Hepatocyte (in vitro differentiated cells): ENCODE data around the gene GDPD4. TPM values are rescaled to one million over a fixed set of nuclear protein-coding genes. Genes with fewer than 3 reads are reported as not detected.

ENCODE experiments used
- DNase-seq: peaks from one replicate; pipeline ENCODE4 v3.0.0-alpha.2; 2016; ENCODE audit warnings: low spot score
- H2AFZ ChIP-seq: fragments of 200-600 bp; sonication (generic); 2 replicates; pipeline ENCODE4 v1.6.0; 2016; ENCODE audit warnings: antibody characterized with exemption, mild to moderate bottlenecking
- H3K27ac ChIP-seq: fragments of 200-600 bp; sonication (generic); 2 replicates; pipeline ENCODE4 v1.5.1; 2016; ENCODE audit warnings: mild to moderate bottlenecking
- H3K27me3 ChIP-seq: fragments of 200-600 bp; sonication (generic); 2 replicates; pipeline ENCODE4 v1.6.1; 2016
- H3K36me3 ChIP-seq: fragments of 200-600 bp; sonication (generic); replicated peaks from 2 replicates; pipeline ENCODE4 v1.5.1; 2016; ENCODE audit warnings: low read depth; ENCODE audit not compliant: insufficient read depth
- H3K4me1 ChIP-seq: fragments of 200-600 bp; sonication (generic); 2 replicates; pipeline ENCODE4 v1.5.1; 2016; ENCODE audit warnings: mild to moderate bottlenecking, moderate library complexity; ENCODE audit not compliant: insufficient read depth
- H3K4me2 ChIP-seq: fragments of 200-600 bp; sonication (generic); 2 replicates; pipeline ENCODE4 v1.6.0; 2016
- H3K4me3 ChIP-seq: fragments of 200-600 bp; sonication (generic); 2 replicates; pipeline ENCODE4 v1.5.1; 2016; ENCODE audit warnings: mild to moderate bottlenecking
- H3K79me2 ChIP-seq: fragments of 200-600 bp; sonication (generic); 2 replicates; pipeline ENCODE4 v1.6.0; 2017; ENCODE audit warnings: mild to moderate bottlenecking
- H3K9me2 ChIP-seq: fragments of 200-600 bp; sonication (generic); replicated peaks from 2 replicates; pipeline ENCODE4 v1.6.0; 2017; ENCODE audit warnings: mild to moderate bottlenecking; ENCODE audit not compliant: insufficient read depth
- H3K9me3 ChIP-seq: fragments of 200-600 bp; sonication (generic); 2 replicates; pipeline ENCODE4 v1.5.1; 2016; ENCODE audit warnings: low read depth, mild to moderate bottlenecking
- H4K20me1 ChIP-seq: fragments of 200-600 bp; sonication (generic); 2 replicates; pipeline ENCODE4 v1.6.0; 2016; ENCODE audit warnings: mild to moderate bottlenecking; ENCODE audit not compliant: insufficient read depth, poor library complexity, severe bottlenecking
- EZH2 ChIP-seq: fragments of 200-600 bp; sonication (generic); IDR thresholded peaks from 2 replicates; pipeline ENCODE4 v1.6.1; 2016; ENCODE audit warnings: antibody characterized with exemption, mild to moderate bottlenecking, borderline replicate concordance
- EZH2phosphoT487 ChIP-seq: fragments of 200-600 bp; sonication (generic); IDR thresholded peaks from one replicate; pipeline ENCODE4 v1.6.1; 2018; ENCODE audit warnings: antibody characterized with exemption, mild to moderate bottlenecking, low read depth, moderate library complexity; ENCODE audit not compliant: unreplicated experiment, severe bottlenecking
- WGBS: methylation state at CpG from one replicate; pipeline ENCODE4 v1.1.6; 2016; ENCODE audit warnings: low lambda C conversion rate; ENCODE audit errors: missing lambda C conversion rate; 5-methylcytosine and 5-hydroxymethylcytosine counted together
- polyA plus RNA-seq: library from polyadenylated mRNA; unstranded; fragments of >200 nt; fragmentation: Nextera tagmentation; extraction: Ambion mirVana; gene quantifications from 2 replicates; pipeline ENCODE4 v1.2.1, GENCODE V29; 2016
- total RNA-seq: library from RNA; depleted of rRNA; stranded (reverse); fragments of >200 nt; gene quantifications from 2 replicates; pipeline ENCODE4 v1.2.3, GENCODE V29; 2014
- TF ChIP-seq, protein P1 (sequence below): fragments of 200-600 bp; sonication (generic); IDR thresholded peaks from 2 replicates; pipeline ENCODE4 v1.5.1; 2016; ENCODE audit warnings: antibody characterized with exemption, mild to moderate bottlenecking; ENCODE audit not compliant: poor library complexity

The GDPD4 gene
- total and polyA plus RNA-seq, 2 experiments from 2014 or later, result 0.47 to 1.1 TPM

- TF ChIP-seq EZH2, result no peak
- TF ChIP-seq, protein P1, sequence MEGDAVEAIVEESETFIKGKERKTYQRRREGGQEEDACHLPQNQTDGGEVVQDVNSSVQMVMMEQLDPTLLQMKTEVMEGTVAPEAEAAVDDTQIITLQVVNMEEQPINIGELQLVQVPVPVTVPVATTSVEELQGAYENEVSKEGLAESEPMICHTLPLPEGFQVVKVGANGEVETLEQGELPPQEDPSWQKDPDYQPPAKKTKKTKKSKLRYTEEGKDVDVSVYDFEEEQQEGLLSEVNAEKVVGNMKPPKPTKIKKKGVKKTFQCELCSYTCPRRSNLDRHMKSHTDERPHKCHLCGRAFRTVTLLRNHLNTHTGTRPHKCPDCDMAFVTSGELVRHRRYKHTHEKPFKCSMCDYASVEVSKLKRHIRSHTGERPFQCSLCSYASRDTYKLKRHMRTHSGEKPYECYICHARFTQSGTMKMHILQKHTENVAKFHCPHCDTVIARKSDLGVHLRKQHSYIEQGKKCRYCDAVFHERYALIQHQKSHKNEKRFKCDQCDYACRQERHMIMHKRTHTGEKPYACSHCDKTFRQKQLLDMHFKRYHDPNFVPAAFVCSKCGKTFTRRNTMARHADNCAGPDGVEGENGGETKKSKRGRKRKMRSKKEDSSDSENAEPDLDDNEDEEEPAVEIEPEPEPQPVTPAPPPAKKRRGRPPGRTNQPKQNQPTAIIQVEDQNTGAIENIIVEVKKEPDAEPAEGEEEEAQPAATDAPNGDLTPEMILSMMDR, result no peak
- no peak for TF ChIP-seq EZH2phosphoT487
- Histone ChIP-seq H3K4me3 (no peak overlapping the region), H3K9me3 (no peaks in the 10 kb centered on the region), H4K20me1 (no peaks in the 10 kb centered on the region), H3K27ac (no peak overlapping the region), H3K36me3 (no peaks in the 10 kb centered on the region), H2AFZ (no peak overlapping the region), H3K79me2 (no peaks in the 10 kb centered on the region), H3K9me2 (no peaks in the 10 kb centered on the region), H3K4me1 (no peaks in the 10 kb centered on the region), H3K4me2 (no peak overlapping the region), H3K27me3 (no peaks in the 10 kb centered on the region)
- 91% methylated on average over 1 of the region's 1 CpG for WGBS
- DNase-seq, result no peak
Measured at GRCh38 chr11:77186302-77186701, 115.2 kb downstream of the GDPD4 start.

DNA sequence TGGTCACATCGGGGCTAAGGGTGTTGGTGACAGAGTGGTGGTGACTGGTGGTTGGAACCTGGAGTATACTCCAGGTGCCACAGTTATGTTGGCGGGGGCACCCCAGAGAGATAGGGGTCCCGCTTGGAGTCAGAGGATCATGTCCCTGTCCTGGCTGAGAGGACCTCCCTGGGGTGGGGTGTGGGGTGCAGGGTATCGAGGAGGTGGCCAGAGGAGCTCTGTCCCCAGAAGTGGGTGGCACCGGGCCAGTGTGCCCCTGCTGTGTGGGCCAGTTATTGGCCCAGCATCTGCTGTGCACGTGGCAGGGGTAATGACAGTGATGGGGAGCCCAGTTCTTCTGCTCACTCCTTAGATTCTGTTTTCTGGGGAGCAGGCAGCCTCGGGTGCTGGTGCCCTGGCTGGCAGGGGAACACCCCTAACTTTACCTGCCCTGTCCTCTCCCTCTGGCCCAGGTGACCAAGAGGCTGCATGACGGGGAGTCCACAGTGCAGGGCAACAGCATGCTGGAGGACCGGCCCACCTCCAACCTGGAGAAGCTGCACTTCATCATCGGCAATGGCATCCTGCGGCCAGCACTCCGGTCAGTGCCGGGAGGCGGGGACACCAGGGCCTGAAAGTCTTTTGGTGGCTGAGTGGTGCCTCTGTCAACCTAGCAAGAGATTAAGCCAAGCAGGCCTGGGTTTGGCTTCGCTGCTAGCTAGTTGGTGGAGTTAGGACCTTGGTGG, 117.2 kb downstream of the GDPD4 start:
- DNase-seq, result no peak
- H3K4me1 ChIP-seq, result no peaks in the 10 kb centered on the region
- H3K79me2 ChIP-seq, result no peaks in the 10 kb centered on the region
- H3K36me3 ChIP-seq, result no peaks in the 10 kb centered on the region
- H3K4me3 ChIP-seq, result no peak overlapping the region
- no peak overlapping the region for H2AFZ ChIP-seq
- no peaks in the 10 kb centered on the region for H4K20me1 ChIP-seq
- TF ChIP-seq EZH2 (no peak), EZH2phosphoT487 (no peak)
- TF ChIP-seq, protein P1, result no peak
- WGBS, result 90% methylated on average over 15 of the region's 15 CpGs
- H3K27me3 ChIP-seq, result no peaks in the 10 kb centered on the region
- H3K4me2 ChIP-seq, result no peak overlapping the region
- H3K27ac ChIP-seq, result no peak overlapping the region
- no peaks in the 10 kb centered on the region for H3K9me2 ChIP-seq
- no peaks in the 10 kb centered on the region for H3K9me3 ChIP-seq

DNA sequence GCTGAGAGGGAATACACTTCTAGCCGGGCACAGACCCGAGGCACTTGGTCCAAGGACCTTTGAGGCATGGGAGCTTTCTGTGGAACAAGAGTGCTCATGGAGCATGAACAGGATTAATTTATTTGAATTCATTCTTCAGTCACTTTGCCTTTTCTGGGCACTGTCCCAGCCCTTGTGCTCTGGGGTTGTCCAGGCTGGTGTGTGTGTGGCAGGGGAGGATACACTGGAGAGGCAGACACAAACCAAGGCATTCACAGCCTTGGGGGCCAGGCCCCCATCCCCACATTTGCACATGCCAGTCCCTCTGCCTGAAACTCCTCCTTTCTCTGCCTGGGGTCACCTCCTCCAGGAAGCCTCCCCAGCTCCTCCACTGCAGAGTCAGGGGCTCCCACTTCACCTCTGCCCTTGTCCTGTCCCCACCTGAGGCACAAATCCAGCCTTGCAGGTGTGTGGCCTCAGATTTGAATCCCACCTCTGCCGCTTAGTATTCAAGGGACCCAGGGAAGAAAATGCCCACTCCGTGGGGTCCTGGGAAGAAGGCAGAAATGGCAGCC, 118.0 kb downstream of the GDPD4 start:
- no peak overlapping the region for H3K4me2 ChIP-seq
- H3K27ac ChIP-seq, result no peak overlapping the region
- H4K20me1 ChIP-seq, result no peaks in the 10 kb centered on the region
- no peak overlapping the region for H3K4me3 ChIP-seq
- no peaks in the 10 kb centered on the region for H3K9me3 ChIP-seq
- no peaks in the 10 kb centered on the region for H3K27me3 ChIP-seq
- no peak overlapping the region for H2AFZ ChIP-seq
- no peaks in the 10 kb centered on the region for H3K9me2 ChIP-seq
- TF ChIP-seq EZH2phosphoT487, result no peak
- no peaks in the 10 kb centered on the region for H3K4me1 ChIP-seq
- 86% methylated on average over 4 of the region's 4 CpGs for WGBS
- H3K79me2 ChIP-seq, result no peaks in the 10 kb centered on the region
- no peaks in the 10 kb centered on the region for H3K36me3 ChIP-seq
- DNase-seq, result no peak

DNA sequence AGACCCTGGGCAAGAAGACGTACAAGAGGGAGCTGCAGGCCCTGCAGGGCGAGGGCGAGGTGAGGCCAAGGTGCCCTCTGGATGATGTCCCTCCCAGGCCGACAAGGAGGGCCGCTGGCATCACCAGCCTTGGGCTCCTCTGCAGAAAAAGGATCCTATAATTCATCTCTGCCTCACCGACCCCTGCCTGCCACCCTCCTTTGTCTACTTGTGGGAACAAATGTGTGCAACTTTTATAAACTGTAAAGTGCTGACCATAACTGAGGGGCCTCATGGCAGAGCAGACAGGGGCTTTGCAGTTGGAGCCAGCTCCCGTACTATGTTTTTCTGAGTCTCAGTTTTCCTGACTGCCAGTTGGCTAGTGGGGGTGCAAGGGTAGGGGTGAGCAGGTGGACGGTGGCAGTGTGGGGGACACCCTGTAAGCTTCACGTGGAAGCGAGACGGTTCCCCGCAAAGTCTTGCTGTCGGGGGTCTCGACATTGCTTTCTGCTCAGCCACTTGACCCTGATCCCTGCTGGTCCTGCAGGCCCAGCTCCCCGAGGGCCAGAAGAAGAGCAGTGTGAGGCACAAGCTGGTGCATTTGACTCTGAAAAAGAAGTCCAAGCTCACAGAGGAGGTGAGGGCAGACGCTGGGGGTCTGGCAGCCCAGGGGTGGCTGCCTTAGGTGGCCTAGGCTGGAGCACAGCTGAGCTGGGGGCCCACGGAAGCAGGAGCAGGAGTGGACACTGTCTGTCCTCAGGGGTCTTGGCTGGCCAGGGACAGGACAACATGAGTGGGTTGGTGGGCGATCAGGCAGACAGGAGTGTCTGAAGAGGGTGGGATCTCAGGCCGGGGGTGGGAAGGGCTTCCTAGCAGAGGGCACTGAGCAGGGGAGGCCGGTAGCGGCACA, 118.7 kb downstream of the GDPD4 start:
- Histone ChIP-seq H4K20me1 (no peaks in the 10 kb centered on the region), H3K27me3 (no peaks in the 10 kb centered on the region), H3K9me2 (no peaks in the 10 kb centered on the region), H3K4me3 (no peak overlapping the region), H3K36me3 (no peaks in the 10 kb centered on the region), H3K9me3 (no peaks in the 10 kb centered on the region), H2AFZ (no peak overlapping the region), H3K27ac (no peak overlapping the region), H3K79me2 (no peaks in the 10 kb centered on the region), H3K4me1 (no peaks in the 10 kb centered on the region), H3K4me2 (no peak overlapping the region)
- TF ChIP-seq EZH2phosphoT487 (no peak), EZH2 (no peak)
- TF ChIP-seq, protein P1, result no peak
- DNase-seq, result no peak
- 93% methylated on average over 21 of the region's 21 CpGs for WGBS
